GM23248 (cell line): ENCODE data around the gene BEND3. TPM values are rescaled to one million over a fixed set of nuclear protein-coding genes. Genes with fewer than 3 reads are reported as not detected.
"Not testable (repeated sequence)": the region's sequence is repeated elsewhere in the genome, so short reads cannot be mapped to it uniquely, and the experiment has no call there.

Experiments used
- DNase-seq: peaks from one replicate; pipeline ENCODE4 v3.0.0-alpha.2; 2015
- H2AFZ ChIP-seq: fragments of 200-600 bp; sonication (generic); 2 replicates; pipeline ENCODE4 v1.6.1; 2016; ENCODE audit warnings: antibody characterized with exemption
- H3F3A ChIP-seq: fragments of 200-600 bp; sonication (generic); 2 replicates; pipeline ENCODE4 v1.6.1; 2016; ENCODE audit warnings: mild to moderate bottlenecking, antibody characterized with exemption, mixed run types; ENCODE audit not compliant: insufficient read depth
- H3K27ac ChIP-seq: fragments of 200-600 bp; sonication (generic); 2 replicates; pipeline ENCODE4 v1.5.1; 2016; ENCODE audit warnings: mild to moderate bottlenecking
- H3K27me3 ChIP-seq: fragments of 200-600 bp; sonication (generic); replicated peaks from 2 replicates; pipeline ENCODE4 v1.6.1; 2016; ENCODE audit warnings: mild to moderate bottlenecking; ENCODE audit not compliant: insufficient read depth
- H3K36me3 ChIP-seq: fragments of 200-600 bp; sonication (generic); 2 replicates; pipeline ENCODE4 v1.6.1; 2016; ENCODE audit warnings: low read depth, mild to moderate bottlenecking
- H3K4me1 ChIP-seq: fragments of 200-600 bp; sonication (generic); 2 replicates; pipeline ENCODE4 v1.6.1; 2016; ENCODE audit warnings: mild to moderate bottlenecking; ENCODE audit not compliant: insufficient read depth
- H3K4me2 ChIP-seq: fragments of 200-600 bp; sonication (generic); one replicate; pipeline ENCODE4 v1.6.1; 2016; ENCODE audit warnings: mild to moderate bottlenecking; ENCODE audit not compliant: unreplicated experiment
- H3K4me3 ChIP-seq: fragments of 200-600 bp; sonication (generic); 2 replicates; pipeline ENCODE4 v1.5.1; 2016; ENCODE audit warnings: mild to moderate bottlenecking
- H3K79me2 ChIP-seq: fragments of 200-600 bp; sonication (generic); 2 replicates; pipeline ENCODE4 v1.6.1; 2016; ENCODE audit warnings: mild to moderate bottlenecking; ENCODE audit not compliant: insufficient read depth
- H3K9ac ChIP-seq: fragments of 200-600 bp; sonication (generic); 2 replicates; pipeline ENCODE4 v1.6.1; 2016; ENCODE audit warnings: mild to moderate bottlenecking
- H3K9me2 ChIP-seq: fragments of 200-600 bp; sonication (generic); 2 replicates; pipeline ENCODE4 v1.6.1; 2016; ENCODE audit warnings: mixed run types, mild to moderate bottlenecking, moderate library complexity; ENCODE audit not compliant: insufficient read depth
- H3K9me3 ChIP-seq: fragments of 200-600 bp; sonication (generic); one replicate; pipeline ENCODE4 v1.6.1; 2017; ENCODE audit warnings: low read depth
- H4K20me1 ChIP-seq: fragments of 200-600 bp; sonication (generic); 2 replicates; pipeline ENCODE4 v1.6.0; 2016; ENCODE audit not compliant: insufficient read depth
- EZH2 ChIP-seq: fragments of 200-600 bp; sonication (generic); IDR thresholded peaks from 2 replicates; pipeline ENCODE4 v1.6.1; 2018; ENCODE audit warnings: antibody characterized with exemption, mild to moderate bottlenecking; ENCODE audit not compliant: insufficient read depth, poor library complexity, severe bottlenecking
- EZH2phosphoT487 ChIP-seq: fragments of 200-600 bp; sonication (generic); IDR thresholded peaks from 2 replicates; pipeline ENCODE4 v1.6.1; 2018; ENCODE audit warnings: antibody characterized with exemption, moderate library complexity, mild to moderate bottlenecking, low read depth; ENCODE audit not compliant: insufficient read depth
- WGBS, 2 experiments: methylation state at CpG; one replicate each; pipeline ENCODE4 v1.1.6; 2015 to 2017; ENCODE audit warnings: low lambda C conversion rate in 2 of 2, low coverage in 1 of 2; ENCODE audit errors: missing lambda C conversion rate in 2 of 2; 5-methylcytosine and 5-hydroxymethylcytosine counted together
- in situ Hi-C: fragments of 300-500 bp; cut with MboI; formaldehyde crosslinking; loops from 2 replicates; pipeline ENCODE4 v1.15.0; 2020
- polyA plus RNA-seq: library from polyadenylated mRNA; unstranded; fragments of >200 nt; fragmentation: Nextera tagmentation; extraction: Ambion mirVana; gene quantifications from 2 replicates; pipeline ENCODE4 v1.2.1, GENCODE V29; 2016
- total RNA-seq: library from RNA; depleted of rRNA; stranded (reverse); fragments of >200 nt; shearing (Covaris generic); gene quantifications from 2 replicates; pipeline ENCODE4 v1.2.3, GENCODE V29; 2014

BEND3 gene
- total and polyA plus RNA-seq, 2 experiments from 2014 or later, result 1.4 to 1.8 TPM

DNA sequence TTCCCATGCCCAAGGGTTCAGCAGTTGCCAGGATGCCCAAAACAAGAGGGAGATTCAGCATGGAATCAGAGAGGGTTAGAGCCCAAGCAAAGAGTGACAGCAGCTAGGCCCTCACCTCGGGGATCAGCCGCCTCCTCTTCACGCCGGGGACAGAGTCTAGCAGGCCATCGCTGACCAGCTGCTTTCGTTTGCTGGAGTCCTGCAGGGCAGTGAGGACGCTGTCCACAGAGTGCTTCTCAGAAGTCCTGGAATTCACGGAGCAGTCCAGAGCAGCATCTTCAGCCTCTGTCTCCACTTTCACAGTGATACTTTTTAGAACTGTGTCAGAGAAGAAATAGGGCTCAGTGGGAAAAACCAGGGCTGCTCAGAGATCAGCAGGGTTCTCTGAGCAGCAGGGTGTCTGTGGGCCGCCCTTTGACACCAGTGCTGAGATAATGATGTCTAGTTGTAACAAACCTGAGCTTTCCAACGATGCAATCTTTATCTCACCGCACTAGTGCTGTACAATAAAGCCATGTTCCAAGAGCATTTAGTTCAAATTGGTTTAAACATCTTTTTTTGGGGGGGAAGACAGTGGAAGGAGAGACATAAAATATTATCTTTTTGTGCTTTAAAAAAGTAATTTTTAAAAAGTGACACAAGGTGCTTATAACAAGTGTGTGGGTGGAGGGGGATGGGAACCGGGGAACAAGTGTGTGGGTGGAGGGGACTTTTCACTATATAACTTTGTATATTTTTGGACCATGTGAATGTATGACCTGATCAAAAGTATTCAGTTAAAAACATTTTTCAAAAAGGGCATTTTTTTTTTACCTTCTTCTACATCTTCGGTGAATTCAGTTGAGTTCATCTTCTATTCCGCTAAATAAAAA is 16.6 kb downstream of the BEND3 start:
- Histone ChIP-seq H3F3A (no peaks in the 10 kb centered on the region), H2AFZ (no peak overlapping the region), H3K4me2 (no peak overlapping the region), H3K4me3 (no peak overlapping the region), H3K79me2 (no peaks in the 10 kb centered on the region), H3K27me3 (no peaks in the 10 kb centered on the region), H3K4me1 (no peaks in the 10 kb centered on the region), H3K9me3 (no peaks in the 10 kb centered on the region), H3K9ac (no peak overlapping the region), H4K20me1 (no peaks in the 10 kb centered on the region), H3K27ac (no peak overlapping the region), H3K9me2 (no peaks in the 10 kb centered on the region), H3K36me3 (no peaks in the 10 kb centered on the region)
- no peak for TF ChIP-seq EZH2
- TF ChIP-seq EZH2phosphoT487, result no peak
- 85 to 86% methylated on average over 14 of the region's 14 CpGs for WGBS, 2 experiments
- no peak for DNase-seq
- in situ Hi-C loops, result no loop called here

DNA sequence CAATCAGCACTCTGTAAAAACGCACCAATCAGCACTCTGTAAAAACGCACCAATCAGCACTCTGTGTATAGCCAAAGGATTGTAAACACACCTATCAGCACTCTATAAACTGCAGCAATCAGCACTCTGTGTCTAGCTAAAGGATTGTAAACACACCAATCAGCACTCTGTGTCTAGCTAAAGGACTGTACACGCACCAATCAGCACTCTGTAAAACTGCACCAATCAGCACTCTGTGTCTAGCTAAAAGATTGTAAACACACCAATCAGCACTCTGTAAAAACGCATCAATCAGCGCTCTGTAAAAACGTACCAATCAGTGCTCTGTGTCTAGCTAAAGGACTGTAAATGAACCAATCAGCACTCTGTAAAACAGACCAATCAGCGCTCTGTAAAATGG is 30.9 kb downstream of the BEND3 start:
- H3K9me2 ChIP-seq, DNase-seq, H3K36me3 ChIP-seq, H2AFZ ChIP-seq, H3K9ac ChIP-seq, H3K79me2 ChIP-seq, H3F3A ChIP-seq, H3K27me3 ChIP-seq, H3K4me2 ChIP-seq, H3K9me3 ChIP-seq, H3K27ac ChIP-seq, H3K4me1 ChIP-seq, H4K20me1 ChIP-seq, H3K4me3 ChIP-seq, in situ Hi-C loops: not testable (repeated sequence)
- WGBS, 2 experiments, result 96 to 99% methylated on average over 7 of the region's 7 CpGs

DNA sequence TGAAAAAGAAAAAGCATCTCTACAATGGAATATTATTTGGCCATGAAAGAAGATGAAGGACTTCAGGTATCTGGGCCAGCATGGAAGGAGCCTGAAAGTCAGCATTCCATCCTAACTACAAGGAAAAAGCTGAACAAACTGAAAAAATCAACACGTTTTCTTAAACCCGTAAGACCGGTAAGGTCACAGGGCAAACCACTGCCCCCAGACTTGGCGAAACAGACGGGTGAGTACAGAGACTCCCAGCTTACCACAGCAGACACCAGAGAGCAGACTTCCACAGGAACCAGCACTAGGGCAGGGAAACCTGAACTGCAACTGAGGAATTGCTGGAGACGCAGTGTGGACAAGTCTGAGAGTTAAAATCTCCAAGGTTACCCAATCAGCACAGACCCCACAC is 31.4 kb downstream of the BEND3 start:
- H3K9ac ChIP-seq, result no peak overlapping the region
- H3K27ac ChIP-seq, result no peak overlapping the region
- WGBS, 2 experiments, result 96 to 97% methylated on average over 6 of the region's 6 CpGs
- in situ Hi-C loops, result no loop called here
- H3K27me3 ChIP-seq, result no peaks in the 10 kb centered on the region
- no peaks in the 10 kb centered on the region for H3F3A ChIP-seq
- H3K9me2 ChIP-seq, result no peaks in the 10 kb centered on the region
- no peaks in the 10 kb centered on the region for H3K4me1 ChIP-seq
- no peak for DNase-seq
- H4K20me1 ChIP-seq, result no peaks in the 10 kb centered on the region
- H3K4me2 ChIP-seq, result no peak overlapping the region
- H3K79me2 ChIP-seq, result no peaks in the 10 kb centered on the region
- no peaks in the 10 kb centered on the region for H3K9me3 ChIP-seq
- no peak overlapping the region for H2AFZ ChIP-seq
- TF ChIP-seq EZH2phosphoT487 (no peak), EZH2 (no peak)
- H3K36me3 ChIP-seq, result no peaks in the 10 kb centered on the region
- H3K4me3 ChIP-seq, result no peak overlapping the region

DNA sequence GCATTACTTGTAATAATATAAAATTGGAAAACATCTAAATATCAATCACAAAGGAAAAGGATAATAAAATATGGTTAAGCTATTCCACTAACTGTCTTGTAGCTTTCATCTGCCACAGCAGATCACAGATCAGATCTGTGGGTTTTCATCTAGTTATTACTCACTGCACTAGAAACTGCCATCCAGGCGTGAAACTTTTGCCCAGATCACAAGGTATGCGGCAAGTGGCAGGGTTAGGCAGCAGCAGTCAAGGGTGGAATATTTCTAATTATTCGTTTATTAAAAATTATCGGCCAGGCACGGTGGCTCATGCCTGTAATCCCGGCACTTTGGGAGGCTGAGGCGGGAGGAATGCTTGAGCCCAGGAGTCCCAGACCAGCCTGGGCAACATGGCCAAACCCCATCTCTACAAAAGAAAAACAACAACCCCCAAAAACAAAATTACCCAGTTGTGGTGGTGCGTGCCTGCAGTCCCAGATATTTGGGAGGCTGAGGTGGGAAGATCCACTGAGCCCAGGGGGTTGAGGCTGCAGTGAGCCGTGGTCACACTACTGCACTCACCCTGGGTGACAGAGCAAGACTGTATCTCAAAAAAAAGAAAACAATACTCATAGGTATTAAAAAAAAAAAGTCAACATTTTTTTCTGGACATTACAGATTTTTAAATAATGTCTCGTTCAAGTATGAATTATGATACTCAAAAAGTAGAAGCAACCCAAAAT is 32.1 kb downstream of the BEND3 start:
- Histone ChIP-seq H3K79me2 (no peaks in the 10 kb centered on the region), H3K27ac (no peak overlapping the region), H3K36me3 (no peaks in the 10 kb centered on the region), H3K27me3 (no peaks in the 10 kb centered on the region), H4K20me1 (no peaks in the 10 kb centered on the region), H2AFZ (no peak overlapping the region), H3F3A (no peaks in the 10 kb centered on the region), H3K9ac (no peak overlapping the region), H3K4me1 (no peaks in the 10 kb centered on the region), H3K4me2 (no peak overlapping the region), H3K9me3 (no peaks in the 10 kb centered on the region), H3K9me2 (no peaks in the 10 kb centered on the region), H3K4me3 (no peak overlapping the region)
- in situ Hi-C loops, result no loop called here
- TF ChIP-seq EZH2phosphoT487, result no peak
- TF ChIP-seq EZH2, result no peak
- WGBS, 2 experiments, result 95 to 97% methylated on average over 10 of the region's 10 CpGs
- DNase-seq, result no peak
